ENCODE measurements around the gene GCSAM.
"Not testable (repeated sequence)": the region's sequence is repeated elsewhere in the genome, so short reads cannot be mapped to it uniquely, and the experiment has no call there.

The GCSAM gene

DNA sequence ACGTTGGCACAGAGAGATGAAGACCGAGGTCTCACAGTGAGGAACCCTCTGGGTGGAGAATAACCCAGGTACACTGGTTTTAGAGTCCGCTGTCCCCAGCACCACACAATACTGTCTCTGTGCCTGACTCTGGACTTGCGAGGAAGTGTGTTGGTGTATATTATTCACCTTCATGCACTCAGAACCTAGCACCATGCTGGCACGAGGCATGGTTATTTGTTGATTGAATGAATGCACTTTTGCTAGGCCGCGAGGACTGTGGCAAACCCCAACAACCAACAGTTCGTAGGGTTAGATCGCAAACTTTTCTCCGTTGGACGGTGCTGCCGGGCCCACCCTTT lies 47.3 kb downstream of the GCSAM start:
- DNase-seq (ENCODE audit: insufficient read length) (no peak), FAIRE-seq (peak; percentile 75)
- TF ChIP-seq POLR2A (IDR thresholded peaks at IDR 0.05; ENCODE audit: low read depth, low read length) (no peak), POLR2AphosphoS5 (IDR thresholded peaks at IDR 0.05; ENCODE audit: low read depth, low read length) (no peak), TAF1 (IDR thresholded peaks at IDR 0.05; ENCODE audit: borderline replicate concordance, low read depth, low read length) (no peak)

DNA sequence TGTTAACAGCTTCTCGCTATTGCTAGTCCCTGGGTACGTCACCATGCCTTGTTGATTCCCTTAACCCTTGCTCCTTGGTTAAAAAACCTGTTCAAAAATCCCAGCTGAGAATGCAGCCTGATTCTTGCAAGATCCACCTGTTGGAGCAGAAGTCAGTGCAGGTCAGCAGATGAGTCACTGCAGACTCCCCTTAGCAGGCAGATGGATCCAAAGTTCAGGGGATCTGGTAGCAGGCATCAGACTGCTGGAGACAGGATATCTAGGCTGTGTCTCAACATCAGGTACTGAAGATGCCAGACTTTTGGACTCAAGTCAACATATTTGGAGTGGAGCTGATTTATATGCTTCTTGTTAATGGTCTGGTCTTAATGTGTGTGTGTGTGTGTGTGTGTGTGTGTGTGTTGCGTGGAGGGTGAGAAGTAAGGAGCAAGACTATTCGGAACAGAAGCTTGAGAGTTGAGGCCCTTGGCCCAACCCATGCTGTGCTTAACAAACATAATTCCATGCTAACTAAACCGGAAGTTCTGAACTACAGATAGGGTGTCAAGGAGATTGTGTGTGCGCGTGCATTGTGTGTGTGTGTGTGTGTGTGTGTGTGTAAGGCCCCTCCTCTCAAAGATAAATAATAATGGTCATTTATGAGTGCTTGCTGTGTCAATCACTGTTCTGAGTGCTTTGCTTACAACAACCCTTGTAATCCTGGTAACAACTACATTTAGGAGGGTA lies 47.9 kb downstream of the GCSAM start:
- TF ChIP-seq TAF1 (IDR thresholded peaks at IDR 0.05; ENCODE audit: borderline replicate concordance, low read depth, low read length) (no peak), POLR2AphosphoS5 (IDR thresholded peaks at IDR 0.05; ENCODE audit: low read depth, low read length) (no peak), POLR2A (IDR thresholded peaks at IDR 0.05; ENCODE audit: low read depth, low read length) (no peak)
- DNase-seq (ENCODE audit: insufficient read length) (no peak), FAIRE-seq (peak; percentile 53)

DNA sequence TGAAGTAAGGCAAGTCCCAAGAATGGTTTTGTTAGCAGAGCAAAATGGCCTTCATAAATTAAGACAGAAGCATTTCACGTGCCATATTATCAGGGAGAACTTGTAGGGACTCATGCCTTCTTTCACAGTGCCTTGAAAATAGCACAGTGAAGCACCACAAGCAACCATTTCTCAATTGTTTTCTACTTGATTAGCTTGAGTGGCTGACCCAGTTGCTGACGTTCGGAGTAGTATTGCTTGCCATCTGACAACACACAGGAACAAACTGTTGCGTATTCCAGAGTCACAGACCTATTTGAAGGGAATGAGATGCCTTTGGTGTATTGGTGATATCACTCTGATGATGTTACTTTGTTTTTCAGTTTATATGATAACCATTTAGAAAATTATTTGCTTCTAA lies 49.8 kb downstream of the GCSAM start:
- FAIRE-seq (no peak), DNase-seq (ENCODE audit: insufficient read length) (no peak)
- no peak for TF ChIP-seq POLR2A (IDR thresholded peaks at IDR 0.05; ENCODE audit: low read depth, low read length)
- no peak for TF ChIP-seq TAF1 (IDR thresholded peaks at IDR 0.05; ENCODE audit: borderline replicate concordance, low read depth, low read length)
- no peak for TF ChIP-seq POLR2AphosphoS5 (IDR thresholded peaks at IDR 0.05; ENCODE audit: low read depth, low read length)

DNA sequence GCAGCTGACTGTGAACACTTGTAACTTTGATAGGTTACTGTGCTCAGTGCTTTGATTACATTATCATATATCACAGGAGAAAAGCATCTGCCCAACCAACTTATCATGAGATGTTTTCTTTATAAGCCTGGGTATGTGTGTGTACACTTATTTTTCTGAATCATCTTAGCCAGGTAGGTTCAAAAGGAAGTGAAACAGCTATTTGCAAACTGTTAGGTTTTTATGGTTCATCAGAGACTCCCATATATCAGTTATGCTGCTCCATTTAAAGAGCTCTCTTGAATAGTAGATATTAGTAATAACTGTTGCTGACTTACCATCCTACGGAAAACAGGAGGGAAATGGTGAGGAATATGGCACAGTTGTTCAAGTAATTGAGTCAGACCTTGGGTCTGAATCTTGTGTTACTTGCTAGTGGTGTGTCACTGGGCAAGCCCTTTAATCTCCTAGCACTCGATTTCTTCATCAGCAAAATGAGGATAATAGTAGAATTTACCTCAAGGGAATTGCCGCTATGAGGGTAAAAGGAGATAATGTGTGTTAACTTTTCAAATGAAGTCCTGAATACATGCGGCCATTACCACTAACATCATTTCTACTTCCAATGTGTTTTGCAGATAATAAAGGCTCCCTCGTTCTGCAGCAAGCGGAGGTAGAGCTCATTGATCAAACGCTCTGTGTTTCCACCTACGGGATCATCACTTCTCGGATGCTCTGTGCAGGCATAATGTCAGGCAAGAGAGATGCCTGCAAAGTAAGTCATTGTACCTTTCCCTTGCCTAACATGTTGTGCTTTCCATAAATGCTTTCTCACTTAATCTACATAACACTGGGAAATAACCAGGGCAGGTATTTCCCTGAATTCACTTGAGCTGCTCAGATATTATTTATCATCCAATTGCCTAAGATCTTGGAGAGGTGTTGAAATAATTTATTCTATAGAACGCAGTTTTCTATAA lies 54.6 kb downstream of the GCSAM start:
- no peak for DNase-seq (ENCODE audit: insufficient read length)
- no peak for TF ChIP-seq POLR2AphosphoS5 (IDR thresholded peaks at IDR 0.05; ENCODE audit: low read depth, low read length)
- no peak for TF ChIP-seq POLR2A (IDR thresholded peaks at IDR 0.05; ENCODE audit: low read depth, low read length)
- TF ChIP-seq TAF1 (IDR thresholded peaks at IDR 0.05; ENCODE audit: borderline replicate concordance, low read depth, low read length): no peak
- peak; percentile 44 for FAIRE-seq

DNA sequence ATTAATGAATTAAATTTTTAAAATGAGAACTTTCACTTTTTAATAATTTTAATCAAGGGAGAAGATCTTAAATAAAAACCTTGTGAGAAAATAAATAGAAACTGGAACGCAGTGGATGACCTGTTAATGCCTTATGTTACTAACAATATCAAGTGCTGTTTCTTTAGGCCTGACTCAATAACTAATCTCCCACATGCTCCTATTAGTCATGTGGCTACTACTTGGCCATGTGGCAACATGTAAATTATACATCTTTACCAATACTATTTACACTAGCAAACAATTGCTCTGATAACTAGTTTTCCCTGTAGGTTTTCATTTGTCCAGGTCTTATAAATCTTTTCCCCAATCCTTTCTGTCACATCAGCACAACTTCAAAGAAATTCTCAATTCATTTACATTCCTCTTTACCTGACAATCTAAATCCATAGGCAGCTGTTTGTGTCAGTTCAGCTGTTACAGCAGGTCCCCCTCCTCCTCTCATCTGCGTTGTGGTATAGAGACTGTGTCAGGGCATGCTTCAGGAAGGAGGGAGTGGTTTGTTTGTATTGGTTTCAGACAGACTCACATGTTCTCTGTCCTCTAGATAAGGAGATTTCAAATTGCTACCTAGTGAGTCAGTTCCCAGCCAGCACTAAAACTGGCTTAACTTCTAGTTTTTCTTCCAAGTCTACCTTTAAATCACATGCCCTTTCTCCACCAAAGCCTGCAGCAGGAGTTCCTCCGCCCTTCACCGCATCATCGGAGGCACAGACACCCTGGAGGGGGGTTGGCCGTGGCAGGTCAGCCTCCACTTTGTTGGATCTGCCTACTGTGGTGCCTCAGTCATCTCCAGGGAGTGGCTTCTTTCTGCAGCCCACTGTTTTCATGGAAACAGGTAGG lies 58.2 kb downstream of the GCSAM start:
- FAIRE-seq (no peak), DNase-seq (ENCODE audit: insufficient read length) (no peak)
- TF ChIP-seq POLR2A (IDR thresholded peaks at IDR 0.05; ENCODE audit: low read depth, low read length) (no peak), POLR2AphosphoS5 (IDR thresholded peaks at IDR 0.05; ENCODE audit: low read depth, low read length) (no peak), TAF1 (IDR thresholded peaks at IDR 0.05; ENCODE audit: borderline replicate concordance, low read depth, low read length) (no peak)

DNA sequence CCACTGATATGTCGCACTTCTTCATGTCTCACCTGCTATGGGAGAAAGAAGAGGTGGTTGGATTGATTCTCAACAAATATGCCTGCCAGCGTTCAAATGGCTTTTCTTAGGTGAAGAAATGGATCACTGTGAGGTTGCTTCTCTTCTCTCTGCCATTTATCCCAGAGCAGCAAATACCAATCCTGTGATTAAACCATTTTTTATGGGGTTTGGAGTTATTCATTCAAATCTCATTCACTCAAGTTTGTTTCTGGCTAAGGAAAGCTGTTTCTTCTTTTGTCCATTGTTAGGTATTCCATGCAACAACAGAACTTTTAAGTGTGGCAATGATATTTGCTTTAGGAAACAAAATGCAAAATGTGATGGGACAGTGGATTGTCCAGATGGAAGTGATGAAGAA lies 59.0 kb downstream of the GCSAM start:
- DNase-seq (ENCODE audit: insufficient read length) (no peak), FAIRE-seq (no peak)
- TF ChIP-seq POLR2AphosphoS5 (IDR thresholded peaks at IDR 0.05; ENCODE audit: low read depth, low read length): no peak
- no peak for TF ChIP-seq POLR2A (IDR thresholded peaks at IDR 0.05; ENCODE audit: low read depth, low read length)
- TF ChIP-seq TAF1 (IDR thresholded peaks at IDR 0.05; ENCODE audit: borderline replicate concordance, low read depth, low read length): no peak

DNA sequence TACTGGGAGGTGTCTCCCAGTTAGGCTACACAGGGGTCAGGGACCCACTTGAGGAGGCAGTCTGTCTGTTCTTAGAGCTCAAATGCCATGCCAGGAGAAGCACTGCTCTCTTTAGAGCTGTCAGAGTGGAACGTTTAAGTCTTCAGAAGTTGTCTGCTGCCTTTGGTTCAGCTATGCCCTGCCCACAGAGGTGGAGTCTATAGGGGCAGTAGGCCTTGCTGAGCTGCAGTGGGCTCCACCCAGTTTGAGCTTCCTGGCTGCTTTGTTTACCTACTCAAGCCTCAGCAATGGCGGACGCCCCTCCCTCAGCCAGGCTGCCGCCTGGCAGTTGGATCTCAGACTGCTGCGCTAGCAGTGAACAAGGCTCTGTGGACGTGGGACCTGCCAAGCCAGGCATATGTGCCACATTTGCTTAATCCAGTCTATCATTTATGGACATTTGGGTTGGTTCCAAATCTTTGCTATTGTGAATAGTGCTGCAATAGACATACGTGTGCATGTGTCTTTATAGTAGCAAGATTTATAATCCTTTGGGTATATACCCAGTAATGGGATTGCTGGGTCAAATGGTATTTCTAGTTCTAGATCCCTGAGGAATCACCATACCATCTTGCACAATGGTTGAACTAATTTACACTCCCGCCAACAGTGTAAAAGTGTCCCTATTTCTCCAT lies 60.5 kb downstream of the GCSAM start:
- FAIRE-seq; DNase-seq (ENCODE audit: insufficient read length): not testable (repeated sequence)

All from GM12892 (cell line).